Lower leg skin (tissue), 4 donors: ENCODE results near the gene PRF1. TPM values are rescaled to one million over a fixed set of nuclear protein-coding genes. Genes with fewer than 3 reads are reported as not detected.

Source experiments
- DNase-seq, 2 donors: peaks; one replicate each; pipeline ENCODE4 v3.0.0-alpha.2; 2019; ENCODE audit warnings: low spot score in 2 of 2
- H3K4me3 ChIP-seq: fragments of 200-600 bp; sonication (generic); 2 replicates; pipeline ENCODE4 v1.5.1; 2017; ENCODE audit warnings: mild to moderate bottlenecking, low read depth; ENCODE audit not compliant: poor library complexity, severe bottlenecking
- CTCF ChIP-seq, 3 donors: fragments of 450-650 bp; IDR thresholded peaks; one replicate each; pipeline ENCODE4 v1.5.1; 2016; ENCODE audit warnings: antibody characterized with exemption in 3 of 3, mild to moderate bottlenecking in 3 of 3, moderate library complexity in 2 of 3
- POLR2A ChIP-seq, 2 donors: fragments of 450-650 bp; IDR thresholded peaks; one replicate each; pipeline ENCODE4 v1.6.1; 2016 to 2017; ENCODE audit warnings: antibody characterized with exemption in 2 of 2, mild to moderate bottlenecking in 1 of 2, moderate library complexity in 1 of 2
- WGBS, 2 donors: methylation state at CpG; one replicate each; pipeline ENCODE4 v1.1.5; 2018; 5-methylcytosine and 5-hydroxymethylcytosine counted together
- intact Hi-C: fragments of 100-400 bp; cut with DNase I; formaldehyde crosslinking; loops from one replicate; pipeline ENCODE4 v1.15.0; 2023; ENCODE audit warnings: low total_unique reads
- total RNA-seq, 4 donors: library from RNA; depleted of rRNA; stranded (reverse); fragments of >200 nt; gene quantifications; one replicate each; pipeline ENCODE4 v1.1.0, GENCODE V29; 2016

Gene PRF1
- 1 to 10 TPM in 2 of 4 donors, under 1 TPM in 2; 0.36 to 1.4 (median 1.1) TPM for total RNA-seq

GRCh38 chr10:70602665-70603448 is at the start of gene PRF1:
TSS of gene PRF1 (minus strand) at chr10:70602741. CDS start at chr10:70600902, 1,839 bp downstream.
- DNase-seq, result peak; percentile 13 to 86
- WGBS, 2 donors, result 82 to 95% methylated on average over 18 to 19 of the region's 21 CpGs
- TF ChIP-seq CTCF (IDR thresholded peaks at IDR 0.05), result no peak
- TF ChIP-seq POLR2A (IDR thresholded peaks at IDR 0.05), result no peak
- no peak within 1 kb of the TSS for H3K4me3 ChIP-seq
- intact Hi-C loops, result no loop called here

- peak in 1 of 2 donors; percentile 12 for DNase-seq
- 96 to 97% methylated on average over 5 of the region's 5 CpGs for WGBS, 2 donors
- H3K4me3 ChIP-seq, result no peak overlapping the region
- no peak for TF ChIP-seq CTCF (IDR thresholded peaks at IDR 0.05)
- TF ChIP-seq POLR2A (IDR thresholded peaks at IDR 0.05), result no peak
- intact Hi-C loops, result no loop called here
Observed at GRCh38 chr10:70651661-70652060, 49.1 kb upstream of the PRF1 start.

GRCh38 chr10:70650718-70651117 is 48.2 kb upstream of the PRF1 start:
- WGBS, 2 donors, result 98 to 100% methylated on average over 3 of the region's 3 CpGs
- intact Hi-C loops, result no loop called here

GRCh38 chr10:70650104-70650503 is 47.6 kb upstream of the PRF1 start:
- H3K4me3 ChIP-seq, result no peak overlapping the region
- 67 to 91% methylated on average over 3 of the region's 3 CpGs for WGBS, 2 donors
- TF ChIP-seq POLR2A (IDR thresholded peaks at IDR 0.05) (no peak), CTCF (IDR thresholded peaks at IDR 0.05) (no peak)
- intact Hi-C loops, result no loop called here
- peak in 1 of 2 donors; percentile 6 for DNase-seq

More at GRCh38 chr10:70650718-70651117, 48.2 kb upstream of the PRF1 start:
- peak in 1 of 2 donors; percentile 6 for DNase-seq
- TF ChIP-seq CTCF (IDR thresholded peaks at IDR 0.05) (no peak), POLR2A (IDR thresholded peaks at IDR 0.05) (no peak)
- no peak overlapping the region for H3K4me3 ChIP-seq

GRCh38 chr10:70649526-70649925 is 47.0 kb upstream of the PRF1 start:
- intact Hi-C loops, result no loop called here
- 55 to 78% methylated on average over 3 to 4 of the region's 4 CpGs for WGBS, 2 donors
- DNase-seq, result peak in 1 of 2 donors; percentile 12
- H3K4me3 ChIP-seq, result no peak overlapping the region
- TF ChIP-seq POLR2A (IDR thresholded peaks at IDR 0.05) (no peak), CTCF (IDR thresholded peaks at IDR 0.05) (no peak)
